Stomach (tissue), 4 donors: ENCODE measurements around the gene IL1RL2.

Experiments
- CTCF ChIP-seq, 7 experiments: fragments of 450-650 bp in 4 of 7; fragments of 200-600 bp in 3 of 7; sonication (generic) in 3 of 7; IDR thresholded peaks; one replicate each; pipeline ENCODE4 v1.5.1; 2016 to 2019; ENCODE audit warnings: antibody characterized with exemption in 7 of 7, control low read depth in 2 of 7, mild to moderate bottlenecking in 1 of 7
- POLR2AphosphoS5 ChIP-seq, 3 donors: sonication (generic); formaldehyde crosslinking; IDR thresholded peaks; one replicate each; pipeline ENCODE4 v1.6.1; 2016; ENCODE audit warnings: antibody characterized with exemption in 3 of 3

GRCh38 chr2:102186791-102187495 lies at the start of gene IL1RL2:
- no peak for TF ChIP-seq CTCF (IDR thresholded peaks at IDR 0.05)
- peak in 1 of 3 donors; percentile 36 for TF ChIP-seq POLR2AphosphoS5 (IDR thresholded peaks at IDR 0.05)
